GM23248 (cell line): ENCODE data around the gene VPS37D.

Experiments used
- EZH2 ChIP-seq: fragments of 200-600 bp; sonication (generic); IDR thresholded peaks from 2 replicates; pipeline ENCODE4 v1.6.1; 2018; ENCODE audit warnings: antibody characterized with exemption, mild to moderate bottlenecking; ENCODE audit not compliant: insufficient read depth, poor library complexity, severe bottlenecking
- EZH2phosphoT487 ChIP-seq: fragments of 200-600 bp; sonication (generic); IDR thresholded peaks from 2 replicates; pipeline ENCODE4 v1.6.1; 2018; ENCODE audit warnings: antibody characterized with exemption, moderate library complexity, mild to moderate bottlenecking, low read depth; ENCODE audit not compliant: insufficient read depth

GRCh38 chr7:73633844-73634243 is 33.8 kb upstream of the VPS37D start:
- no peak for TF ChIP-seq EZH2
- no peak for TF ChIP-seq EZH2phosphoT487
